ENCODE measurements around the gene FAM171A1. TPM values are rescaled to one million over a fixed set of nuclear protein-coding genes. Genes with fewer than 3 reads are reported as not detected.

Gene FAM171A1
- total RNA-seq, 1 donor from 2014 or later = 113 TPM

DNA sequence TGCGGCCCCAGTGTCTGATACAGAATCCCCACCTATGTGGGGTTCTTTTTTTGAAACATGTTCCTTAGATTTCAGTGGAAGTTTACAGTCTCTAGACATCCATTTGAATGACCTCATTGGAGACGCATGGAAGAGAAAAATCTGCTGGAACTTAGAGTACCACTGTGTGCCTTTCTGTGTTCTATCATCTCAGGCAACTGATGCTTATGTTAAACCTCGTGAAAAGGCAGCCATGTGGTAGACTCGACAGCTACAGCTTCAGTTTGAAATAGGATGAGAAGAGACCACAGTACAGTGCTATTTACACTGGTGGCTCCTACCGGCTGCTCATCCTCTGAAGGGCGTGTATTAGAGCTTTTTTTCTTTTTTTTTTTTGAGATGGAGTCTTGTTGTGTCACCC is 74.4 kb downstream of the FAM171A1 start:
- H3K36me3 Mint-ChIP-seq (ENCODE audit: low read depth, unreplicated experiment) = peaks cover 6% of the 10 kb centered on the region
- H3K27me3 Mint-ChIP-seq (ENCODE audit: unreplicated experiment) = peaks cover 4% of the 10 kb centered on the region
- H3K4me3 Mint-ChIP-seq (ENCODE audit: unreplicated experiment) = no peak overlapping the region
- H3K27ac Mint-ChIP-seq (ENCODE audit: unreplicated experiment) = no peak overlapping the region
- H3K4me1 Mint-ChIP-seq (ENCODE audit: unreplicated experiment) = peaks cover 34% of the 10 kb centered on the region
- no peaks in the 10 kb centered on the region for H3K9me3 Mint-ChIP-seq (ENCODE audit: unreplicated experiment)
- DNase-seq (ENCODE audit: low spot score) = no peak
- TF ChIP-seq, protein P1, sequence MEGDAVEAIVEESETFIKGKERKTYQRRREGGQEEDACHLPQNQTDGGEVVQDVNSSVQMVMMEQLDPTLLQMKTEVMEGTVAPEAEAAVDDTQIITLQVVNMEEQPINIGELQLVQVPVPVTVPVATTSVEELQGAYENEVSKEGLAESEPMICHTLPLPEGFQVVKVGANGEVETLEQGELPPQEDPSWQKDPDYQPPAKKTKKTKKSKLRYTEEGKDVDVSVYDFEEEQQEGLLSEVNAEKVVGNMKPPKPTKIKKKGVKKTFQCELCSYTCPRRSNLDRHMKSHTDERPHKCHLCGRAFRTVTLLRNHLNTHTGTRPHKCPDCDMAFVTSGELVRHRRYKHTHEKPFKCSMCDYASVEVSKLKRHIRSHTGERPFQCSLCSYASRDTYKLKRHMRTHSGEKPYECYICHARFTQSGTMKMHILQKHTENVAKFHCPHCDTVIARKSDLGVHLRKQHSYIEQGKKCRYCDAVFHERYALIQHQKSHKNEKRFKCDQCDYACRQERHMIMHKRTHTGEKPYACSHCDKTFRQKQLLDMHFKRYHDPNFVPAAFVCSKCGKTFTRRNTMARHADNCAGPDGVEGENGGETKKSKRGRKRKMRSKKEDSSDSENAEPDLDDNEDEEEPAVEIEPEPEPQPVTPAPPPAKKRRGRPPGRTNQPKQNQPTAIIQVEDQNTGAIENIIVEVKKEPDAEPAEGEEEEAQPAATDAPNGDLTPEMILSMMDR (IDR thresholded peaks at IDR 0.05; ENCODE audit: unreplicated experiment) = no peak

DNA sequence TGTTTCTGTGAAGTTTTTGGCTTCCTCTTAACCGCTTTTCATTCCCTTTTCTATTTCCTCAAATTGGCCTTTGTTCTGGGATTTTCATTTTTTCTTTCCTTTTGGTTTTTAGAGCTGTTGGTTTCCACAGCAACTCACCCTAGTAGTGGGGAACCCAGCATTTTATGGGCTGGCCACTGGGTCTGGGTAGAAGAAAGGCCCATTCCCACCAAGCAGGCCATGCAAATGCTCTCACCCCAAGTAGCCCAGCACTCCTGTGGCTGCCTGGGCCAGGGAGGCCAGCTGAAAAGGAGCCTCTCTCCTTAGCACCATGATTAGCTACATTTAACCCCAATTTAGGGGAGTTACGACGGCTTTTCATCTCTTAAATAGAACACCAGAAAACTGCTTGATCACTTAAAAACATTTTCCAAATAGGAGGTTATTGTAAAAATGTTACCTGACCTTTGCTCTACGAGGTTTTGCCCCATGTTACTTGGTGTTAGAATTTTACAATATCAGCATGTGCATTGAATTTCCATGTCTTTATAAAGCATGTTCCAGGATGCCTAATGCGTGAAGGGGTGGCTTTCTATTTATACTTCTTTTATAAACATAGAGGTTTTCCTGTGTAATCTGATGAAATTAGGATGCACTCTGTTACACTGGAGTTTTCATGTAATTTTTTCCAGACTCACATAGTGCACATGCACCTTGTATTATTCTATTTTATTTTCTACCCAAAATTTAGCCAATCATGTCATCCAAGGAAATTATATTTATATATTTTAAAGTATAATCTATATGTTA is 75.4 kb downstream of the FAM171A1 start:
- H3K27ac Mint-ChIP-seq (ENCODE audit: unreplicated experiment) = peak overlapping the region; percentile 33
- H3K27me3 Mint-ChIP-seq (ENCODE audit: unreplicated experiment) = peaks cover 4% of the 10 kb centered on the region
- H3K4me3 Mint-ChIP-seq (ENCODE audit: unreplicated experiment) = no peak overlapping the region
- H3K9me3 Mint-ChIP-seq (ENCODE audit: unreplicated experiment) = no peaks in the 10 kb centered on the region
- peaks cover 35% of the 10 kb centered on the region for H3K4me1 Mint-ChIP-seq (ENCODE audit: unreplicated experiment)
- TF ChIP-seq, protein P1 (IDR thresholded peaks at IDR 0.05; ENCODE audit: unreplicated experiment) = no peak
- no peak for DNase-seq (ENCODE audit: low spot score)
- peaks cover 6% of the 10 kb centered on the region for H3K36me3 Mint-ChIP-seq (ENCODE audit: low read depth, unreplicated experiment)

DNA sequence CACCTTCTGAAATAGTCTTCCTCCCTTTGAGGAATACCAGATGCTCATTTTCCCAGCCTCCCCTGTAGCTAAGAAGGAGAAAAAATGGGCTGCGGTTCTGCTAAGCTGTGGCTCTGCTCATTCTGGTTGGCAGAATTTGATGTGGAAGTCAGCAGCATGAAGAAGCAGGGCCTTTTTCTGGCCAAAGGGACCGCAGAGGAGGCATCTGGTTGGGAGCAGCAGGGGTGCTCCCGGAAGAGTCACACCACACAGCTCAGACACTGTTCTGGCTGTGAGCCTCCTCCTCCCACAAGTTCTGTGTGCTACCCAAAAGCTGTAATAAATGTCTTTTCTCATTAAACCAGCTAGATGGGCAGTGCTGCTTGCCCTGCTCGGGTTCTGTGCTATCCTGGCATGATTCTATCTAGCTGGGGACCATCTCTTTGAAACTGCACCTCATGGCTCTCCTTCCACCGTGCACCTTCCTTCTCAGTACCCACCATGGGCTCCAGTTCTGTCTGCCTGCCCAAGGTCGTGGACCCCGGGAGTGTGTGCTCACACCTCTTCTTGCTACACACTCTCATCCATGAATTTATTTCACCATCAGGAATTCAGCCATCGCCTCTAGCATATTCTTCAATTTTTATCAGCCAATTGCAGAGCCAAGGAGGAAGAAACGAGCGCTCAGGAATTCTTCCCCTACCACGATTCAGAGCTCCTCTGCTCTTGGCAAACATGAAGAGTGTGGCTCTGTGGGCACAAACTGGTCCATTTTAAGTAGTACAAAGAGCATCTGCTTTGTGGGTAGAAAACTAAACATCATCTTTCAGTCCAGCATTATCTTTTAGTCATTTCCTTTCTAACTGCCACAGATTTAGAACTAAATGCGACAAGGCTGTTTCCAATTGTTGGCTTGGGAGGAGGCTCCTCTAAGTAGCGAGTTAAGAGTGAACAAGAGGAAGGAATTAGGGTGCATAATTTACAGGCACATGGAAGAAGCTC is 76.9 kb downstream of the FAM171A1 start:
- Mint-ChIP-seq H3K4me3 (ENCODE audit: unreplicated experiment) (no peak overlapping the region), H3K27ac (ENCODE audit: unreplicated experiment) (no peak overlapping the region), H3K9me3 (ENCODE audit: unreplicated experiment) (no peaks in the 10 kb centered on the region), H3K36me3 (ENCODE audit: low read depth, unreplicated experiment) (peaks cover 12% of the 10 kb centered on the region), H3K4me1 (ENCODE audit: unreplicated experiment) (peaks cover 45% of the 10 kb centered on the region), H3K27me3 (ENCODE audit: unreplicated experiment) (peaks cover 9% of the 10 kb centered on the region)
- DNase-seq (ENCODE audit: low spot score) = no peak
- TF ChIP-seq, protein P1 (IDR thresholded peaks at IDR 0.05; ENCODE audit: unreplicated experiment) = no peak

DNA sequence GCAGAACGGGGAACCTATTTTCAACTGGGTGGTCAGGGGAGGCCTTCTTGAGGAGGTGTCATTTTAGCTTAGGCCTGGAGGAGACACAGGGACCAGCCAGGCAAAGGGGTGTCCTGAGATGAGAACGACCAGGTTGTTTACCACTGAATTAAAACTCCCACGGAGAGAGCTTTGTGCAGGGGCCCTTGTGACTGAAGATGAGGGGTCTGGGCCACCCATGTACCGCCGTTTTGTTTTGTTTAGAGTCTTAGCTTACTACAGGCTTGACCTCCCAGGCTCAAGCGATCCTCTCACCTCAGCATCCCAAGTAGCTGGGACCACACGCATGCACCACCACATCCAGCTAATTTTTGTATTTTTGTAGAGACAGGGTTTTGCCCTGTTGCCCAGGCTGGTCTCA is 80.4 kb downstream of the FAM171A1 start:
- no peak for DNase-seq (ENCODE audit: low spot score)
- H3K27ac Mint-ChIP-seq (ENCODE audit: unreplicated experiment) = peak overlapping the region; percentile 72
- peaks cover 34% of the 10 kb centered on the region for H3K4me1 Mint-ChIP-seq (ENCODE audit: unreplicated experiment)
- peaks cover 14% of the 10 kb centered on the region for H3K36me3 Mint-ChIP-seq (ENCODE audit: low read depth, unreplicated experiment)
- no peak overlapping the region for H3K4me3 Mint-ChIP-seq (ENCODE audit: unreplicated experiment)
- TF ChIP-seq, protein P1 (IDR thresholded peaks at IDR 0.05; ENCODE audit: unreplicated experiment) = no peak
- H3K9me3 Mint-ChIP-seq (ENCODE audit: unreplicated experiment) = no peaks in the 10 kb centered on the region
- peaks cover 6% of the 10 kb centered on the region for H3K27me3 Mint-ChIP-seq (ENCODE audit: unreplicated experiment)

All from endothelial cell (in vitro differentiated cells).